ENCODE results near the gene LDLRAD4.

The LDLRAD4 gene

DNA sequence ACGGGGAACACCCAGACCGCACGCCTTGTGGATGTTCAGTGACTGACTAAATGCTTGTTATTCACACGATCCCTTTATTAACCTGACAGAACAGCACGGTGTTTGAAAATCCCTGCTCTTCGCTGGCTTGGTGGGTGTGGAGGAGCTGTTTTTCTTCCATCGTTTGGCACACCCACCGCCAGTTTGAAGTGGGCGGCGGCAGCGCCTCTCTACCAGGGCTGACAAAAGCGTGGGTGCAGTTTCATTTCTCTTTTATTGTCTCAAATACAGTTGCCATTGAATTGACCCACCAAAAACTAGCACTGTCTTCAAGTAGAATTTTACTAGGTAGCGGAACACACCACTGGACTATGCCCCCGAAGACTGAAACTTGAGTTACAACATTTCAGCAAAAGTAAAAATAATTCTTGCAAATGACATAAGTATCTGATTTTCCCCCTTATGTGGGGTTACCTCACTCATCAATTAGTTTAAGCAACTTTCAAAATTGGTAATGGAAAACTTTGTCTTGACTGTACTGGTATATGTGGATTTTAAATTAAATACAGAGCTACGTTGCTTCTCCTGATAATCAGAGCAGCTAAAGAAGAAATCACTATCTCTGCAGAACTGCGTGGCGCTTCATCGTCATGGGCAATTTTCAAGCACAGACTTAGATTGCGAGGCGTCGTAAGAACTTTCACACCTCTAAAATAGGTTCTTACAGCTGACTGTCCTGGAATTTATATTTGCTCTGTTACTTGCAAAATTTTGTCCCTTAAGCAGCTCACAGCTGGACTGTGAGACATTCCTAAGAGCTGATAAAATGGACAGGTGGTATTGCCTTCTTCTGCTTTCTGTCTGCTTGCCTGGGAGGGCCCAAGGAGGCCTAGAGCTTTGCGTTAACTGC lies 60.9 kb downstream of the LDLRAD4 start:
- peaks cover 0 to 17% (median 8%) of the 10 kb centered on the region in 5 donors for H3K36me3 ChIP-seq (ENCODE audit: control insufficient read depth in 5 of 5, insufficient read depth in 5 of 5, low read length in 5 of 5)
- no peaks in the 10 kb centered on the region for H3K27me3 ChIP-seq (ENCODE audit: control insufficient read depth in 5 of 5, insufficient read depth in 4 of 5, low read length in 5 of 5)

DNA sequence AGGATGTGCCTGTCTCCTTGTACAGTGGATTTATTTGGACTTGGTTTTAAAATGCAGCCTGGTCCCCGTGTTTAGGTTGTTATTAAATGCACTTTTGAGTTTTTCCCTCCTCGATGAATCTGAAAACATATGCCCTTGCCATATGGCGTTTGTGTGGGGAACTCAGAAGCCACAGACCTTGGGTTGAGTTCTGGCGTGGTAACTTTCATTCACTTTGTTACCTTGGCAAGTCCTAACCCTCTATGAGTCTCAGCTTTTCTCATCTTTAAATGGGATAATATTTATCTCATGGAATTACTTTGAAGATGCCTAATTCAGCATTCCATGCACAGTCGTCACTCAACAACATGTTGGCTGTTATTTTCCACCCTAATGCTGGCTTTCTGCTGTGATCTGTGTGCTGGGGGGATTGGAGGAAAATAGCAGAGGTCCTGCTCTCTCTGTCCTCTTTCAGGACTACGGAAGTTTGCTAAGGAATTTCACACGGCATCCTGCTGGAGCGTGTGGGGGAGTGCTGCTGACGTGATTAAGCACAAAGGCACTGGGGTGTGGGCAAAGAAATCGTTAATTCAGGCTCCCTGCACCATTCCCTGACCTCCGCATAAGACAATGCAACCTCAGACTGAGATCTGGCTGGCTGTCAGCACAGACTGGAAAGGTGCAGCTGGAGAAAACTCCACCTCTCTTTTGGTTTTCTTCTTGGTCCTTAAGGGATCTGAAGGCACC lies 61.7 kb downstream of the LDLRAD4 start:
- H3K4me1 ChIP-seq (ENCODE audit: control insufficient read depth in 5 of 5, insufficient read depth in 5 of 5, low read length in 5 of 5), result peaks cover 0 to 3% (median 0%) of the 10 kb centered on the region in 5 donors
- no peaks in the 10 kb centered on the region for H3K27me3 ChIP-seq (ENCODE audit: control insufficient read depth in 5 of 5, insufficient read depth in 4 of 5, low read length in 5 of 5)
- H3K9ac ChIP-seq (ENCODE audit: low read length in 5 of 5), result no peak overlapping the region
- no peak overlapping the region for H3K27ac ChIP-seq (ENCODE audit: low read depth, low read length)
- no peaks in the 10 kb centered on the region for H3K9me3 ChIP-seq (ENCODE audit: control insufficient read depth in 5 of 5, low read length in 5 of 5)
- H3K36me3 ChIP-seq (ENCODE audit: control insufficient read depth in 5 of 5, insufficient read depth in 5 of 5, low read length in 5 of 5), result peaks cover 0 to 20% (median 8%) of the 10 kb centered on the region in 5 donors
- no peak overlapping the region for H3K4me3 ChIP-seq (ENCODE audit: low read depth in 1 of 5, low read length in 5 of 5)

More for the DNA sequence above, 60.9 kb downstream of the LDLRAD4 start:
- no peak overlapping the region for H3K9ac ChIP-seq (ENCODE audit: low read length in 5 of 5)
- peaks cover 0 to 3% (median 0%) of the 10 kb centered on the region in 5 donors for H3K4me1 ChIP-seq (ENCODE audit: control insufficient read depth in 5 of 5, insufficient read depth in 5 of 5, low read length in 5 of 5)
- no peak overlapping the region for H3K4me3 ChIP-seq (ENCODE audit: low read depth in 1 of 5, low read length in 5 of 5)
- H3K27ac ChIP-seq (ENCODE audit: low read depth, low read length), result no peak overlapping the region
- H3K9me3 ChIP-seq (ENCODE audit: control insufficient read depth in 5 of 5, low read length in 5 of 5), result no peaks in the 10 kb centered on the region

GRCh38 chr18:13281406-13281805 lies 62.8 kb downstream of the LDLRAD4 start:
- Histone ChIP-seq H3K9ac (ENCODE audit: low read length in 5 of 5) (no peak overlapping the region), H3K27ac (ENCODE audit: low read depth, low read length) (no peak overlapping the region), H3K9me3 (ENCODE audit: control insufficient read depth in 5 of 5, low read length in 5 of 5) (no peaks in the 10 kb centered on the region), H3K36me3 (ENCODE audit: control insufficient read depth in 5 of 5, insufficient read depth in 5 of 5, low read length in 5 of 5) (peaks cover 0 to 20% (median 8%) of the 10 kb centered on the region in 5 donors), H3K27me3 (ENCODE audit: control insufficient read depth in 5 of 5, insufficient read depth in 4 of 5, low read length in 5 of 5) (no peaks in the 10 kb centered on the region), H3K4me1 (ENCODE audit: control insufficient read depth in 5 of 5, insufficient read depth in 5 of 5, low read length in 5 of 5) (peaks cover 0 to 3% (median 0%) of the 10 kb centered on the region in 5 donors), H3K4me3 (ENCODE audit: low read depth in 1 of 5, low read length in 5 of 5) (no peak overlapping the region)

GRCh38 chr18:13283746-13284145 lies 65.2 kb downstream of the LDLRAD4 start:
- no peak overlapping the region for H3K4me3 ChIP-seq (ENCODE audit: low read depth in 1 of 5, low read length in 5 of 5)
- H3K27me3 ChIP-seq (ENCODE audit: control insufficient read depth in 5 of 5, insufficient read depth in 4 of 5, low read length in 5 of 5), result no peaks in the 10 kb centered on the region
- H3K9me3 ChIP-seq (ENCODE audit: control insufficient read depth in 5 of 5, low read length in 5 of 5), result no peaks in the 10 kb centered on the region
- H3K4me1 ChIP-seq (ENCODE audit: control insufficient read depth in 5 of 5, insufficient read depth in 5 of 5, low read length in 5 of 5), result peaks cover 0 to 3% (median 0%) of the 10 kb centered on the region in 5 donors
- no peak overlapping the region for H3K9ac ChIP-seq (ENCODE audit: low read length in 5 of 5)
- no peak overlapping the region for H3K27ac ChIP-seq (ENCODE audit: low read depth, low read length)
- H3K36me3 ChIP-seq (ENCODE audit: control insufficient read depth in 5 of 5, insufficient read depth in 5 of 5, low read length in 5 of 5), result peaks cover 0 to 20% (median 7%) of the 10 kb centered on the region in 5 donors

DNA sequence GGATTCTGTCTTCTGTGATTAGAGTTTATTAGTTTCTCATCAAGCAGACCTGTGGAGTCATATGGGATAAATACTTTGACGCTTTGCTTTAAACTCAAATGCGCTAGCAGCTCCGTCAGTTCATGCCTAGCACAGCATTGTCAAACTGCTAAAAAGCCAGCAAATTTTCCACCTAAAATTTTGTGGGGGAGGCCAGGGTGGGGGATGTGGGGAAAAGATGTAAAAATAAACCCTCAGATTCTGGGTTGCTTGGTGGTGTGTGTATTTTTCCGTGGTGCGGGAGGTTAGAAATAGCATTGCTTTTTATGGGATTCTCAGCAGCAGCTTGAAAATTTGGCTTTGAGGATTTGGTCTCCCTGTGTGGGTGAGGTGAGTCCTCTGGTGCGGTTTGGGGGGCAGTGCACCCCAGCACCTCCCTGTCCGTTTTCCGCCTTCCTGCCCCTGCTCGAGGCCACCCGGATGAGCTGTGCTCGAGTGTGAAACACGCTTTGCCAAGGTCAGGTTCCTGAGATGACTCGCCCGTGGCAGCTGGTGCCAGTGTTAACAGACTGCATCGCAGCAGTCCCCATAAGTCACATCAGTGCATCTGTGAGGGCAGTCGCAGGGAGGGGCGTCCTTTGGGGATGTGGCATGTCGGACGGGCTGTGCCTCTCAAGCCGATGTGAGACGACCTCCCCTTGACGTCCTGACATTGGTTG lies 65.9 kb downstream of the LDLRAD4 start:
- Histone ChIP-seq H3K9ac (ENCODE audit: low read length in 5 of 5) (no peak overlapping the region), H3K27me3 (ENCODE audit: control insufficient read depth in 5 of 5, insufficient read depth in 4 of 5, low read length in 5 of 5) (no peaks in the 10 kb centered on the region), H3K36me3 (ENCODE audit: control insufficient read depth in 5 of 5, insufficient read depth in 5 of 5, low read length in 5 of 5) (peaks cover 0 to 14% (median 4%) of the 10 kb centered on the region in 5 donors), H3K9me3 (ENCODE audit: control insufficient read depth in 5 of 5, low read length in 5 of 5) (no peaks in the 10 kb centered on the region), H3K4me1 (ENCODE audit: control insufficient read depth in 5 of 5, insufficient read depth in 5 of 5, low read length in 5 of 5) (peaks cover 0 to 2% (median 0%) of the 10 kb centered on the region in 5 donors), H3K27ac (ENCODE audit: low read depth, low read length) (no peak overlapping the region), H3K4me3 (ENCODE audit: low read depth in 1 of 5, low read length in 5 of 5) (no peak overlapping the region)

GRCh38 chr18:13285874-13286273 lies 67.3 kb downstream of the LDLRAD4 start:
- Histone ChIP-seq H3K27ac (ENCODE audit: low read depth, low read length) (no peak overlapping the region), H3K4me1 (ENCODE audit: control insufficient read depth in 5 of 5, insufficient read depth in 5 of 5, low read length in 5 of 5) (peaks cover 0 to 6% (median 0%) of the 10 kb centered on the region in 5 donors), H3K27me3 (ENCODE audit: control insufficient read depth in 5 of 5, insufficient read depth in 4 of 5, low read length in 5 of 5) (no peaks in the 10 kb centered on the region), H3K36me3 (ENCODE audit: control insufficient read depth in 5 of 5, insufficient read depth in 5 of 5, low read length in 5 of 5) (peaks cover 0 to 4% (median 0%) of the 10 kb centered on the region in 5 donors), H3K9ac (ENCODE audit: low read length in 5 of 5) (no peak overlapping the region), H3K4me3 (ENCODE audit: low read depth in 1 of 5, low read length in 5 of 5) (no peak overlapping the region), H3K9me3 (ENCODE audit: control insufficient read depth in 5 of 5, low read length in 5 of 5) (no peaks in the 10 kb centered on the region)

DNA sequence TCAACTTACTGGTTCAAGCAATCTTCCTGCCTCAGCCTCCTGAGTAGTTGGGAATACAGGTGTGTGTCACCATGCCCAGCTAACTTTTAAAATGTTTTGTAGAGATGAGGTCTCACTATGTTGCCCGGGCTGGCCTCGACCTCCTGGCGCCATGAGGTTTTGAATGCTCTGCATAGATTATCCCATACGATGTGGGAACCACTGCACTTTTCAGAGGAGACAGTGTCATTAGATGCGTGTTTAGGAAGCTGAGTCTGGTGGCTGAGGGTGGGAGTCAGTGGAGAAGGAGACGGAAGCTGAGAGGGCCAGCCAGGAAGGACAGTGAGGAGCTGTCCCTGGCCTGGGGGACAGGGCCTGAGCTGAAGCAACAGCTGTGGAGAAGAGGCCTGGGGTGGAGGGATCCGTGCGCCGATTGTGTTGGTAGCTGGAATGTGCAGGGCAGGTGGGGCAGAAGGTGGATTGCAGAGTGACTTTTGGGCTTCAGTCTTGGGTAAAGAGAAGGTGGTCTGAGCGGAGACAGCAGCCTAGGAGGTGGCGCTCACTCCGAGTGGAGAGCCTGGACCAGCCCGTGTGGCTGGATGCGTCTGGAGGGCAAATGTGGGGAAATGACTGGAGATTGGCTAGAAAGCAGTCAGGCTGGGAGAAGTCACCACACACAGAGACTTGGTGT lies 68.0 kb downstream of the LDLRAD4 start:
- H3K4me1 ChIP-seq (ENCODE audit: control insufficient read depth in 5 of 5, insufficient read depth in 5 of 5, low read length in 5 of 5), result peaks cover 0 to 7% (median 0%) of the 10 kb centered on the region in 5 donors
- no peak overlapping the region for H3K4me3 ChIP-seq (ENCODE audit: low read depth in 1 of 5, low read length in 5 of 5)

GRCh38 chr18:13287372-13287771 lies 68.8 kb downstream of the LDLRAD4 start:
- Histone ChIP-seq H3K9ac (ENCODE audit: low read length in 5 of 5) (no peak overlapping the region), H3K27me3 (ENCODE audit: control insufficient read depth in 5 of 5, insufficient read depth in 4 of 5, low read length in 5 of 5) (no peaks in the 10 kb centered on the region), H3K4me3 (ENCODE audit: low read depth in 1 of 5, low read length in 5 of 5) (no peak overlapping the region), H3K4me1 (ENCODE audit: control insufficient read depth in 5 of 5, insufficient read depth in 5 of 5, low read length in 5 of 5) (peaks cover 0 to 12% (median 3%) of the 10 kb centered on the region in 5 donors), H3K36me3 (ENCODE audit: control insufficient read depth in 5 of 5, insufficient read depth in 5 of 5, low read length in 5 of 5) (peaks cover 0 to 4% (median 0%) of the 10 kb centered on the region in 5 donors), H3K27ac (ENCODE audit: low read depth, low read length) (no peak overlapping the region), H3K9me3 (ENCODE audit: control insufficient read depth in 5 of 5, low read length in 5 of 5) (no peaks in the 10 kb centered on the region)

More for the DNA sequence above, 68.0 kb downstream of the LDLRAD4 start:
- no peak overlapping the region for H3K27ac ChIP-seq (ENCODE audit: low read depth, low read length)
- H3K27me3 ChIP-seq (ENCODE audit: control insufficient read depth in 5 of 5, insufficient read depth in 4 of 5, low read length in 5 of 5), result no peaks in the 10 kb centered on the region
- peaks cover 0 to 4% (median 0%) of the 10 kb centered on the region in 5 donors for H3K36me3 ChIP-seq (ENCODE audit: control insufficient read depth in 5 of 5, insufficient read depth in 5 of 5, low read length in 5 of 5)
- H3K9me3 ChIP-seq (ENCODE audit: control insufficient read depth in 5 of 5, low read length in 5 of 5), result no peaks in the 10 kb centered on the region
- H3K9ac ChIP-seq (ENCODE audit: low read length in 5 of 5), result no peak overlapping the region

- no peaks in the 10 kb centered on the region for H3K27me3 ChIP-seq (ENCODE audit: control insufficient read depth in 5 of 5, insufficient read depth in 4 of 5, low read length in 5 of 5)
- peaks cover 0 to 12% (median 3%) of the 10 kb centered on the region in 5 donors for H3K4me1 ChIP-seq (ENCODE audit: control insufficient read depth in 5 of 5, insufficient read depth in 5 of 5, low read length in 5 of 5)
- no peak overlapping the region for H3K27ac ChIP-seq (ENCODE audit: low read depth, low read length)
- no peak overlapping the region for H3K9ac ChIP-seq (ENCODE audit: low read length in 5 of 5)
- H3K9me3 ChIP-seq (ENCODE audit: control insufficient read depth in 5 of 5, low read length in 5 of 5), result no peaks in the 10 kb centered on the region
- H3K36me3 ChIP-seq (ENCODE audit: control insufficient read depth in 5 of 5, insufficient read depth in 5 of 5, low read length in 5 of 5), result peaks cover 0 to 4% (median 0%) of the 10 kb centered on the region in 5 donors
- no peak overlapping the region for H3K4me3 ChIP-seq (ENCODE audit: low read depth in 1 of 5, low read length in 5 of 5)
Observed at GRCh38 chr18:13288509-13289133, 70.1 kb downstream of the LDLRAD4 start.
